Large intestine (tissue), 3 donors: ENCODE results near the gene NOTO. TPM values are rescaled to one million over a fixed set of nuclear protein-coding genes. Genes with fewer than 3 reads are reported as not detected.
A peak's percentile ranks its signal among the peaks of the same experiment; 100 is the strongest.

Experiments
- DNase-seq, 2 donors: peaks; one replicate each; pipeline versions ENCODE4 v3.0.0 to v3.0.0-alpha.2; 2013
- H3K27ac ChIP-seq: one replicate; pipeline ENCODE4 v1.5.1; 2013; ENCODE audit warnings: low read length
- H3K27me3 ChIP-seq: 2 replicates; pipeline ENCODE4 v1.6.1; 2013; ENCODE audit warnings: low read length; ENCODE audit not compliant: control insufficient read depth, insufficient read depth
- H3K36me3 ChIP-seq: 2 replicates; pipeline ENCODE4 v1.6.1; 2013; ENCODE audit warnings: low read length; ENCODE audit not compliant: control insufficient read depth, insufficient read depth
- H3K4me1 ChIP-seq: one replicate; pipeline ENCODE4 v1.6.1; 2013; ENCODE audit warnings: low read length; ENCODE audit not compliant: control insufficient read depth, insufficient read depth
- H3K4me3 ChIP-seq: one replicate; pipeline ENCODE4 v1.5.1; 2013; ENCODE audit warnings: low read length
- H3K9me3 ChIP-seq: one replicate; pipeline ENCODE4 v1.6.1; 2013; ENCODE audit warnings: mild to moderate bottlenecking, low read depth, low read length, moderate library complexity; ENCODE audit not compliant: control insufficient read depth
- WGBS: methylation state at CpG from one replicate; pipeline ENCODE4 v1.1.5; 2013; ENCODE audit warnings: low lambda C conversion rate; ENCODE audit not compliant: insufficient coverage; 5-methylcytosine and 5-hydroxymethylcytosine counted together
- polyA plus RNA-seq: library from polyadenylated mRNA; unstranded; fragments of 120-200 nt; gene quantifications from one replicate; pipeline ENCODE4 v1.2.1, GENCODE V29; 2013

NOTO gene
- polyA plus RNA-seq, 1 donor: 0.01 TPM

GRCh38 chr2:73257425-73258125 is 55.2 kb downstream of the NOTO start:
- Histone ChIP-seq H3K4me1 (no peaks in the 10 kb centered on the region), H3K4me3 (no peak overlapping the region), H3K9me3 (no peaks in the 10 kb centered on the region), H3K27ac (no peak overlapping the region), H3K36me3 (peaks cover 25% of the 10 kb centered on the region), H3K27me3 (no peaks in the 10 kb centered on the region)
- DNase-seq: no peak
- WGBS: no CpG with 5 or more reads among the region's 10 CpGs

GRCh38 chr2:73258186-73258912 is 56.0 kb downstream of the NOTO start:
- peaks cover 17% of the 10 kb centered on the region for H3K36me3 ChIP-seq

GRCh38 chr2:73258913-73259215 is 56.5 kb downstream of the NOTO start:
- Histone ChIP-seq H3K27ac (no peak overlapping the region), H3K4me3 (no peak overlapping the region), H3K36me3 (peaks cover 12% of the 10 kb centered on the region), H3K9me3 (no peaks in the 10 kb centered on the region), H3K4me1 (no peaks in the 10 kb centered on the region), H3K27me3 (no peaks in the 10 kb centered on the region)
- no peak for DNase-seq
- WGBS: no CpG with 5 or more reads among the region's 9 CpGs

More at GRCh38 chr2:73258186-73258912, 56.0 kb downstream of the NOTO start:
- Histone ChIP-seq H3K27me3 (no peaks in the 10 kb centered on the region), H3K4me1 (no peaks in the 10 kb centered on the region), H3K9me3 (no peaks in the 10 kb centered on the region), H3K4me3 (no peak overlapping the region), H3K27ac (no peak overlapping the region)
- WGBS: no CpG with 5 or more reads among the region's 8 CpGs
- DNase-seq: no peak

GRCh38 chr2:73259276-73259675 is 56.9 kb downstream of the NOTO start:
- no peak for DNase-seq
- WGBS: no CpG with 5 or more reads among the region's 8 CpGs
- no peak overlapping the region for H3K27ac ChIP-seq
- H3K4me3 ChIP-seq: no peak overlapping the region
- H3K36me3 ChIP-seq: peaks cover 8% of the 10 kb centered on the region
- H3K4me1 ChIP-seq: no peaks in the 10 kb centered on the region
- no peaks in the 10 kb centered on the region for H3K27me3 ChIP-seq
- no peaks in the 10 kb centered on the region for H3K9me3 ChIP-seq

GRCh38 chr2:73259704-73260337 is 57.4 kb downstream of the NOTO start:
- Histone ChIP-seq H3K27me3 (no peaks in the 10 kb centered on the region), H3K36me3 (peaks cover 2% of the 10 kb centered on the region), H3K4me3 (no peak overlapping the region), H3K27ac (no peak overlapping the region), H3K4me1 (no peaks in the 10 kb centered on the region), H3K9me3 (no peaks in the 10 kb centered on the region)
- WGBS: 100% methylated on average over 1 of the region's 4 CpGs
- no peak for DNase-seq

GRCh38 chr2:73260338-73260984 is 58.1 kb downstream of the NOTO start:
- Histone ChIP-seq H3K4me3 (no peak overlapping the region), H3K27me3 (no peaks in the 10 kb centered on the region), H3K4me1 (no peaks in the 10 kb centered on the region), H3K9me3 (no peaks in the 10 kb centered on the region), H3K27ac (no peak overlapping the region), H3K36me3 (no peaks in the 10 kb centered on the region)
- WGBS: no CpG with 5 or more reads among the region's 17 CpGs
- DNase-seq: peak in 1 of 2 donors; percentile 37

Other genes starting within 250 kb of the NOTO start
- gene SFXN5, start 130.9 kb upstream of the NOTO start, polyA plus RNA-seq: 20.0 TPM
- gene RAB11FIP5, start 89.6 kb upstream of the NOTO start, polyA plus RNA-seq: 21.4 TPM
- gene SMYD5, start 11.7 kb downstream of the NOTO start, polyA plus RNA-seq: 24.5 TPM
- gene PRADC1, start 30.7 kb downstream of the NOTO start, polyA plus RNA-seq: 13.5 TPM
- 169 TPM for gene CCT7, start 31.7 kb downstream of the NOTO start, polyA plus RNA-seq
- gene FBXO41, start 81.9 kb downstream of the NOTO start, polyA plus RNA-seq: 2.4 TPM
- gene EGR4, start 91.0 kb downstream of the NOTO start, polyA plus RNA-seq: 0.04 TPM
- 22.5 TPM for gene ALMS1, start 183.3 kb downstream of the NOTO start, polyA plus RNA-seq